NCI-H146 treated with DMSO at 0.1 percent for 48 hours (cell line): ENCODE measurements around the gene DYNC1I1.

ENCODE experiments used
- DNase-seq: peaks from one replicate; lab custom pipeline; 2025; ENCODE audit not compliant: unreplicated experiment; lab: John Stamatoyannopoulos, UW

DYNC1I1 gene

GRCh38 chr7:96016056-96016586, 243.8 kb downstream of the DYNC1I1 start:
- DNase-seq, result no peak

- DNase-seq, result no peak
Observed at GRCh38 chr7:96016735-96017134, 244.4 kb downstream of the DYNC1I1 start.

- peak; percentile 90 for DNase-seq
Observed at GRCh38 chr7:96017877-96018276, 245.5 kb downstream of the DYNC1I1 start.

GRCh38 chr7:96021568-96021967, 249.2 kb downstream of the DYNC1I1 start:
- no peak for DNase-seq

GRCh38 chr7:96023387-96023786, 251.0 kb downstream of the DYNC1I1 start:
- DNase-seq, result no peak

GRCh38 chr7:96026010-96026409, 253.7 kb downstream of the DYNC1I1 start:
- no peak for DNase-seq

- DNase-seq, result no peak
Observed at GRCh38 chr7:96026611-96027010, 254.3 kb downstream of the DYNC1I1 start.

GRCh38 chr7:96028729-96029128, 256.4 kb downstream of the DYNC1I1 start:
- no peak for DNase-seq

GRCh38 chr7:96033009-96033598, 260.8 kb downstream of the DYNC1I1 start:
- DNase-seq, result no peak

- DNase-seq, result peak; percentile 96
Observed at GRCh38 chr7:96034940-96035727, 262.8 kb downstream of the DYNC1I1 start.

- DNase-seq, result no peak
Observed at GRCh38 chr7:96040250-96040772, 268.0 kb downstream of the DYNC1I1 start.

- DNase-seq, result no peak
Observed at GRCh38 chr7:96041171-96041570, 268.8 kb downstream of the DYNC1I1 start.

GRCh38 chr7:96045181-96045580, 272.8 kb downstream of the DYNC1I1 start:
- no peak for DNase-seq

GRCh38 chr7:96045919-96046318, 273.6 kb downstream of the DYNC1I1 start:
- peak; percentile 81 for DNase-seq

- DNase-seq, result no peak
Observed at GRCh38 chr7:96052289-96052688, 279.9 kb downstream of the DYNC1I1 start.

- DNase-seq, result peak; percentile 26
Observed at GRCh38 chr7:96052860-96053470, 280.6 kb downstream of the DYNC1I1 start.

- no peak for DNase-seq
Observed at GRCh38 chr7:96055717-96056116, 283.4 kb downstream of the DYNC1I1 start.

GRCh38 chr7:96059075-96059474, 286.7 kb downstream of the DYNC1I1 start:
- DNase-seq, result no peak

GRCh38 chr7:96061009-96061408, 288.7 kb downstream of the DYNC1I1 start:
- no peak for DNase-seq

- no peak for DNase-seq
Observed at GRCh38 chr7:96061844-96062243, 289.5 kb downstream of the DYNC1I1 start.

GRCh38 chr7:96067321-96067720, 295.0 kb downstream of the DYNC1I1 start:
- no peak for DNase-seq

GRCh38 chr7:96069401-96069800, 297.0 kb downstream of the DYNC1I1 start:
- peak; percentile 24 for DNase-seq
